ENCODE results near the gene HEG1.

HEG1 gene

GRCh38 chr3:124923833-124924232 is 132.0 kb downstream of the HEG1 start:
- Histone ChIP-seq H3K4ac (ENCODE audit: low read depth, low read length) (no peak overlapping the region), H3K79me1 (ENCODE audit: low read length) (no peaks in the 10 kb centered on the region), H4K8ac (ENCODE audit: low read depth, low read length) (no peak overlapping the region), H2BK12ac (ENCODE audit: low read length) (no peak overlapping the region), H3K4me1 (ENCODE audit: control insufficient read depth in 1 of 2, insufficient read depth in 2 of 2, low read length in 2 of 2) (peaks cover 2 to 7% of the 10 kb centered on the region in 2 experiments), H3K36me3 (ENCODE audit: control insufficient read depth in 1 of 2, insufficient read depth in 2 of 2, low read length in 2 of 2) (no peaks in the 10 kb centered on the region), H3K9ac (ENCODE audit: low read length) (no peak overlapping the region), H2AFZ (ENCODE audit: insufficient read depth, low read length, poor library complexity) (no peak overlapping the region), H3K14ac (ENCODE audit: low read length) (no peak overlapping the region), H3K23ac (ENCODE audit: low read length) (no peak overlapping the region), H4K12ac (ENCODE audit: low read depth, low read length) (no peak overlapping the region), H3K18ac (ENCODE audit: low read length) (no peak overlapping the region), H2BK5ac (ENCODE audit: low read depth, low read length, poor library complexity) (no peak overlapping the region), H4K91ac (ENCODE audit: low read depth, low read length) (no peak overlapping the region), H3K27ac (ENCODE audit: low read depth, low read length) (no peak overlapping the region), H2AK5ac (ENCODE audit: low read length) (no peak overlapping the region), H3K79me2 (ENCODE audit: control insufficient read depth, insufficient read depth, low read length, poor library complexity) (no peaks in the 10 kb centered on the region), H3K4me3 (ENCODE audit: low read depth, low read length) (no peak overlapping the region), H2BK120ac (ENCODE audit: insufficient read depth, low read length, poor library complexity) (no peak overlapping the region), H3K27me3 (ENCODE audit: insufficient read depth, low read length) (no peaks in the 10 kb centered on the region), H3K9me3 (ENCODE audit: insufficient read depth, low read depth, low read length) (no peaks in the 10 kb centered on the region), H3K4me2 (ENCODE audit: low read length) (no peak overlapping the region)
- no peak for DNase-seq

- Histone ChIP-seq H3K4me3 (ENCODE audit: low read depth, low read length) (no peak overlapping the region), H3K79me2 (ENCODE audit: control insufficient read depth, insufficient read depth, low read length, poor library complexity) (no peaks in the 10 kb centered on the region), H3K36me3 (ENCODE audit: control insufficient read depth in 1 of 2, insufficient read depth in 2 of 2, low read length in 2 of 2) (no peaks in the 10 kb centered on the region), H3K9ac (ENCODE audit: low read length) (no peak overlapping the region), H2BK5ac (ENCODE audit: low read depth, low read length, poor library complexity) (no peak overlapping the region), H3K18ac (ENCODE audit: low read length) (no peak overlapping the region), H3K27me3 (ENCODE audit: insufficient read depth, low read length) (no peaks in the 10 kb centered on the region), H4K12ac (ENCODE audit: low read depth, low read length) (no peak overlapping the region), H3K79me1 (ENCODE audit: low read length) (no peaks in the 10 kb centered on the region), H2AK5ac (ENCODE audit: low read length) (no peak overlapping the region), H3K4me1 (ENCODE audit: control insufficient read depth in 1 of 2, insufficient read depth in 2 of 2, low read length in 2 of 2) (peaks cover 2 to 7% of the 10 kb centered on the region in 2 experiments), H3K4me2 (ENCODE audit: low read length) (no peak overlapping the region), H2BK12ac (ENCODE audit: low read length) (no peak overlapping the region), H3K4ac (ENCODE audit: low read depth, low read length) (no peak overlapping the region), H4K8ac (ENCODE audit: low read depth, low read length) (no peak overlapping the region), H2AFZ (ENCODE audit: insufficient read depth, low read length, poor library complexity) (no peak overlapping the region), H3K9me3 (ENCODE audit: insufficient read depth, low read depth, low read length) (no peaks in the 10 kb centered on the region), H3K14ac (ENCODE audit: low read length) (no peak overlapping the region), H4K91ac (ENCODE audit: low read depth, low read length) (no peak overlapping the region), H3K27ac (ENCODE audit: low read depth, low read length) (no peak overlapping the region), H3K23ac (ENCODE audit: low read length) (peak overlapping the region; percentile 10), H2BK120ac (ENCODE audit: insufficient read depth, low read length, poor library complexity) (no peak overlapping the region)
- DNase-seq: no peak
- WGBS (ENCODE audit: extremely low coverage, insufficient coverage, insufficient read length): no CpG with 5 or more reads among the region's 5 CpGs
Measured at GRCh38 chr3:124920718-124921117, 135.1 kb downstream of the HEG1 start.

- H3K79me2 ChIP-seq (ENCODE audit: control insufficient read depth, insufficient read depth, low read length, poor library complexity): no peaks in the 10 kb centered on the region
- WGBS (ENCODE audit: extremely low coverage, insufficient coverage, insufficient read length): no CpG with 5 or more reads among the region's 2 CpGs
- H3K9ac ChIP-seq (ENCODE audit: low read length): no peak overlapping the region
- H3K4ac ChIP-seq (ENCODE audit: low read depth, low read length): no peak overlapping the region
- no peak overlapping the region for H2BK120ac ChIP-seq (ENCODE audit: insufficient read depth, low read length, poor library complexity)
- H3K79me1 ChIP-seq (ENCODE audit: low read length): no peaks in the 10 kb centered on the region
- H3K27ac ChIP-seq (ENCODE audit: low read depth, low read length): no peak overlapping the region
- H2BK12ac ChIP-seq (ENCODE audit: low read length): no peak overlapping the region
- peaks cover 2 to 7% of the 10 kb centered on the region in 2 experiments for H3K4me1 ChIP-seq (ENCODE audit: control insufficient read depth in 1 of 2, insufficient read depth in 2 of 2, low read length in 2 of 2)
- H4K8ac ChIP-seq (ENCODE audit: low read depth, low read length): no peak overlapping the region
- no peak overlapping the region for H3K4me3 ChIP-seq (ENCODE audit: low read depth, low read length)
- no peaks in the 10 kb centered on the region for H3K36me3 ChIP-seq (ENCODE audit: control insufficient read depth in 1 of 2, insufficient read depth in 2 of 2, low read length in 2 of 2)
- no peak overlapping the region for H3K18ac ChIP-seq (ENCODE audit: low read length)
- no peak for DNase-seq
- no peaks in the 10 kb centered on the region for H3K9me3 ChIP-seq (ENCODE audit: insufficient read depth, low read depth, low read length)
- no peak overlapping the region for H2AFZ ChIP-seq (ENCODE audit: insufficient read depth, low read length, poor library complexity)
- no peaks in the 10 kb centered on the region for H3K27me3 ChIP-seq (ENCODE audit: insufficient read depth, low read length)
- H3K23ac ChIP-seq (ENCODE audit: low read length): no peak overlapping the region
- no peak overlapping the region for H2BK5ac ChIP-seq (ENCODE audit: low read depth, low read length, poor library complexity)
- no peak overlapping the region for H2AK5ac ChIP-seq (ENCODE audit: low read length)
- H3K4me2 ChIP-seq (ENCODE audit: low read length): no peak overlapping the region
- H4K91ac ChIP-seq (ENCODE audit: low read depth, low read length): no peak overlapping the region
- H4K12ac ChIP-seq (ENCODE audit: low read depth, low read length): no peak overlapping the region
- H3K14ac ChIP-seq (ENCODE audit: low read length): no peak overlapping the region
Measured at GRCh38 chr3:124919756-124920155, 136.0 kb downstream of the HEG1 start.

GRCh38 chr3:124918524-124918923 is 137.3 kb downstream of the HEG1 start:
- no peak overlapping the region for H3K4ac ChIP-seq (ENCODE audit: low read depth, low read length)
- H3K4me2 ChIP-seq (ENCODE audit: low read length): no peak overlapping the region
- no peaks in the 10 kb centered on the region for H3K79me1 ChIP-seq (ENCODE audit: low read length)
- H2AFZ ChIP-seq (ENCODE audit: insufficient read depth, low read length, poor library complexity): no peak overlapping the region
- H2BK5ac ChIP-seq (ENCODE audit: low read depth, low read length, poor library complexity): no peak overlapping the region
- no peak overlapping the region for H3K27ac ChIP-seq (ENCODE audit: low read depth, low read length)
- no peak overlapping the region for H3K23ac ChIP-seq (ENCODE audit: low read length)
- no peak overlapping the region for H4K91ac ChIP-seq (ENCODE audit: low read depth, low read length)
- H3K36me3 ChIP-seq (ENCODE audit: control insufficient read depth in 1 of 2, insufficient read depth in 2 of 2, low read length in 2 of 2): no peaks in the 10 kb centered on the region
- no peak overlapping the region for H3K18ac ChIP-seq (ENCODE audit: low read length)
- H4K8ac ChIP-seq (ENCODE audit: low read depth, low read length): no peak overlapping the region
- H3K14ac ChIP-seq (ENCODE audit: low read length): no peak overlapping the region
- H3K4me3 ChIP-seq (ENCODE audit: low read depth, low read length): no peak overlapping the region
- no peak overlapping the region for H2BK12ac ChIP-seq (ENCODE audit: low read length)
- H2AK5ac ChIP-seq (ENCODE audit: low read length): no peak overlapping the region
- H4K12ac ChIP-seq (ENCODE audit: low read depth, low read length): no peak overlapping the region
- peaks cover 2 to 7% of the 10 kb centered on the region in 2 experiments for H3K4me1 ChIP-seq (ENCODE audit: control insufficient read depth in 1 of 2, insufficient read depth in 2 of 2, low read length in 2 of 2)
- H3K79me2 ChIP-seq (ENCODE audit: control insufficient read depth, insufficient read depth, low read length, poor library complexity): no peaks in the 10 kb centered on the region
- no peak overlapping the region for H2BK120ac ChIP-seq (ENCODE audit: insufficient read depth, low read length, poor library complexity)
- no peak for DNase-seq
- WGBS (ENCODE audit: extremely low coverage, insufficient coverage, insufficient read length): no CpG with 5 or more reads among the region's 2 CpGs
- H3K27me3 ChIP-seq (ENCODE audit: insufficient read depth, low read length): no peaks in the 10 kb centered on the region
- no peak overlapping the region for H3K9ac ChIP-seq (ENCODE audit: low read length)
- H3K9me3 ChIP-seq (ENCODE audit: insufficient read depth, low read depth, low read length): no peaks in the 10 kb centered on the region

Measured in trophoblast cell (in vitro differentiated cells and primary cell).